ENCODE results near the gene THBS1. TPM values are rescaled to one million over a fixed set of nuclear protein-coding genes. Genes with fewer than 3 reads are reported as not detected.

The THBS1 gene
- total RNA-seq, 1 donor from 2014 or later, result 377 TPM

- Histone ChIP-seq H3K36me3 (peaks cover 93% of the 10 kb centered on the region), H3K4me3 (peak overlapping the region; percentile 60), H3K27ac (no peak overlapping the region), H3K4me1 (peaks cover 3% of the 10 kb centered on the region), H3K9me3 (no peaks in the 10 kb centered on the region), H3K27me3 (no peaks in the 10 kb centered on the region)
- intact Hi-C loops (cut with DNase I), result loop anchor here (10.0 kb wide), 1 partner anchor 772 kb away; no protein-coding TSS in a partner anchor
- no peak for ATAC-seq
- no peak for DNase-seq
- no peak for TF ChIP-seq CTCF (IDR thresholded peaks at IDR 0.05)
Measured at GRCh38 chr15:39586387-39587095, 5.7 kb downstream of the THBS1 start.

GRCh38 chr15:39587096-39587721 lies 6.3 kb downstream of the THBS1 start:
- DNase-seq (no peak), ATAC-seq (no peak)
- Histone ChIP-seq H3K9me3 (no peaks in the 10 kb centered on the region), H3K4me1 (peaks cover 3% of the 10 kb centered on the region), H3K27ac (no peak overlapping the region), H3K4me3 (peak overlapping the region; percentile 6), H3K27me3 (no peaks in the 10 kb centered on the region), H3K36me3 (peaks cover 96% of the 10 kb centered on the region)
- no peak for TF ChIP-seq CTCF (IDR thresholded peaks at IDR 0.05)
- intact Hi-C loops (cut with DNase I), result loop anchor here (10.0 kb wide), 1 partner anchor 772 kb away; no protein-coding TSS in a partner anchor

DNA sequence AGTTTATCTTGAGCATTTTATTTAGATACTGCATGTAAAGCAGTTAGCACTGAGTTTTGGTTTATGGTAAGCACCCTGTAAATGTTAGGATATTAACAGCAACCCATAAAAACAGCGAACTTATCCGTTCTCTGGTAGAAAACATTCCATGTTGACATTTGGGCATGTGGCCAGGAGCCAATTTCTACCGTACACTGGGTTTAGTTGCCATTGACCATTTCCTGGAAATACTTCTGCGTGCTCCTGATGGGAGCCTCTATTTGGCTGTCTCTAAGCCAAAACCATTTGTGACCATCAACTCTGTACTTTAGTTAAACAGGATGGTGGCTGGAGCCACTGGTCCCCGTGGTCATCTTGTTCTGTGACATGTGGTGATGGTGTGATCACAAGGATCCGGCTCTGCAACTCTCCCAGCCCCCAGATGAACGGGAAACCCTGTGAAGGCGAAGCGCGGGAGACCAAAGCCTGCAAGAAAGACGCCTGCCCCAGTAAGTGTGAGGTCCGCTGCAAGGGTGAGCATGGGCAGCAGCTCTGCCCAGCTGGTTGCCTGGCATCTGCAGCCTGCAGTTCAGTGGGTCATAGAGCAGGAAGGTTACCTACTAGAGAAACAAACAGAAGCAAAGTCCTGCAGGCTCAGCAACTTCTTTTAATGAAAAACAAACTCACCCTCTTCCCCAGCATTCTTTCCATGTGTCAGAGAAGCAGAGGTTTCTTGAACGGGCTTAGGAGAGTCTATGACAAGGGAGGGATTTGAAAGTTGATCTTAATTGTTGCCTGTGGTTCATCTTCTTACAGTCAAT lies 7.1 kb downstream of the THBS1 start:
- Histone ChIP-seq H3K9me3 (no peaks in the 10 kb centered on the region), H3K27ac (no peak overlapping the region), H3K4me3 (no peak overlapping the region), H3K36me3 (peaks cover 96% of the 10 kb centered on the region), H3K27me3 (no peaks in the 10 kb centered on the region), H3K4me1 (peaks cover 3% of the 10 kb centered on the region)
- DNase-seq (no peak), ATAC-seq (no peak)
- intact Hi-C loops (cut with DNase I), result loop anchor here (10.0 kb wide), 1 partner anchor 773 kb away; no protein-coding TSS in a partner anchor
- no peak for TF ChIP-seq CTCF (IDR thresholded peaks at IDR 0.05)

- no peak overlapping the region for H3K4me3 ChIP-seq
- H3K4me1 ChIP-seq, result peaks cover 3% of the 10 kb centered on the region
- no peak overlapping the region for H3K27ac ChIP-seq
- H3K36me3 ChIP-seq, result peaks cover 99% of the 10 kb centered on the region
- H3K27me3 ChIP-seq, result no peaks in the 10 kb centered on the region
- no peak for TF ChIP-seq CTCF (IDR thresholded peaks at IDR 0.05)
- intact Hi-C loops (cut with DNase I), result loop anchor here (10.0 kb wide), 1 partner anchor 774 kb away; no protein-coding TSS in a partner anchor
- no peak for ATAC-seq
- no peak for DNase-seq
- H3K9me3 ChIP-seq, result no peaks in the 10 kb centered on the region
Measured at GRCh38 chr15:39588531-39589192, 7.8 kb downstream of the THBS1 start.

DNA sequence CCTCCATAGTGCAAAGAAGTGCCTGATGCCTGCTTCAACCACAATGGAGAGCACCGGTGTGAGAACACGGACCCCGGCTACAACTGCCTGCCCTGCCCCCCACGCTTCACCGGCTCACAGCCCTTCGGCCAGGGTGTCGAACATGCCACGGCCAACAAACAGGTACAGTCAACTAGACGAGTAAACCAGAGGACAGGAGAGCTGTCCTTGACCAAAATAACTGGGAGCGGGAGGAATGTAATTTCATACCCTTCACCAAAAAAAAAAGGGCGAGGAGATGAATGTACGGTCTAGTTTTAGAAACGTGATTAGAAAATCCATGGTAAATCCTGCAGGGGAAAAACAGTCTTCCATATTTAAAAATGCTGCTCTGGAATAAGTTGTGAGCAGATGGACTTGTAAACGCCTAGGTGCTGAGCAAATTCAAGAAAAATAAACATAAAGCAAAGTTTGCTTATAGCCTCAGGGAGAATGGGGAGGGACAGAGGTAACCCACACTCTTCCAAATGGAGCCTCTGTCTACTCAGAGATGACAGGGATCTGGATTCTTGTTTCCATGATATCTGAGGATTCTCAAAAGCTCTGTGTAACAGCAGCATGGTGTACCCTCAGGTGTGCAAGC lies 8.4 kb downstream of the THBS1 start:
- ATAC-seq (no peak), DNase-seq (no peak)
- Histone ChIP-seq H3K27ac (no peak overlapping the region), H3K4me1 (peaks cover 3% of the 10 kb centered on the region), H3K27me3 (no peaks in the 10 kb centered on the region), H3K36me3 (peaks cover 99% of the 10 kb centered on the region), H3K4me3 (no peak overlapping the region), H3K9me3 (no peaks in the 10 kb centered on the region)
- no peak for TF ChIP-seq CTCF (IDR thresholded peaks at IDR 0.05)
- intact Hi-C loops (cut with DNase I), result loop anchor here (10.0 kb wide), 1 partner anchor 775 kb away; no protein-coding TSS in a partner anchor
